ENCODE results near the gene ZSCAN5C.

ZSCAN5C gene

GRCh38 chr19:56201973-56202372, at the start of gene ZSCAN5C:
Gene ZSCAN5C (plus strand): TSS chr19:56202273. CDS start chr19:56205914, 3,641 bp downstream.
- no peak for TF ChIP-seq CTCF (IDR thresholded peaks at IDR 0.05; ENCODE audit: low read length, missing control alignments)
- no peak within 1 kb of the TSS for H3K4me3 ChIP-seq (replicated peaks; ENCODE audit: low read depth, low read length)
- no peak for DNase-seq (ENCODE audit: low read depth)

GRCh38 chr19:56152644-56153043, 49.4 kb upstream of the ZSCAN5C start:
- TF ChIP-seq CTCF (IDR thresholded peaks at IDR 0.05; ENCODE audit: low read length, missing control alignments) = no peak
- no peak overlapping the region for H3K4me3 ChIP-seq (replicated peaks; ENCODE audit: low read depth, low read length)
- no peak for DNase-seq (ENCODE audit: low read depth)

- no peak for DNase-seq (ENCODE audit: low read depth)
- no peak overlapping the region for H3K4me3 ChIP-seq (replicated peaks; ENCODE audit: low read depth, low read length)
- no peak for TF ChIP-seq CTCF (IDR thresholded peaks at IDR 0.05; ENCODE audit: low read length, missing control alignments)
These were observed 48.6 kb upstream of the ZSCAN5C start for GRCh38 chr19:56153507-56153906.

- DNase-seq (ENCODE audit: low read depth) = no peak
- TF ChIP-seq CTCF (IDR thresholded peaks at IDR 0.05; ENCODE audit: low read length, missing control alignments) = peak; percentile 39
These were observed 46.9 kb upstream of the ZSCAN5C start for GRCh38 chr19:56155124-56155687.

GRCh38 chr19:56156768-56157167, 45.3 kb upstream of the ZSCAN5C start:
- no peak for DNase-seq (ENCODE audit: low read depth)
- TF ChIP-seq CTCF (IDR thresholded peaks at IDR 0.05; ENCODE audit: low read length, missing control alignments) = no peak
- no peak overlapping the region for H3K4me3 ChIP-seq (replicated peaks; ENCODE audit: low read depth, low read length)

More at GRCh38 chr19:56155124-56155687, 46.9 kb upstream of the ZSCAN5C start:
- H3K4me3 ChIP-seq (replicated peaks; ENCODE audit: low read depth, low read length) = no peak overlapping the region

- no peak for DNase-seq (ENCODE audit: low read depth)
- TF ChIP-seq CTCF (IDR thresholded peaks at IDR 0.05; ENCODE audit: low read length, missing control alignments) = no peak
- no peak overlapping the region for H3K4me3 ChIP-seq (replicated peaks; ENCODE audit: low read depth, low read length)
These were observed 43.8 kb upstream of the ZSCAN5C start for GRCh38 chr19:56158170-56158757.
